Activated T-helper 9 cell treated with anti-CD3 and anti-CD28 coated beads, Interleukin-2, amount 50 U/mL, for 16 hours (primary cell): Measurements from ENCODE around the gene SMC1B.
A peak's percentile ranks its signal among the peaks of the same experiment; 100 is the strongest.

Experiments used
- DNase-seq: peaks from one replicate; pipeline ENCODE4 v3.0.0-alpha.2; 2020; ENCODE audit warnings: low read depth

SMC1B gene

DNA sequence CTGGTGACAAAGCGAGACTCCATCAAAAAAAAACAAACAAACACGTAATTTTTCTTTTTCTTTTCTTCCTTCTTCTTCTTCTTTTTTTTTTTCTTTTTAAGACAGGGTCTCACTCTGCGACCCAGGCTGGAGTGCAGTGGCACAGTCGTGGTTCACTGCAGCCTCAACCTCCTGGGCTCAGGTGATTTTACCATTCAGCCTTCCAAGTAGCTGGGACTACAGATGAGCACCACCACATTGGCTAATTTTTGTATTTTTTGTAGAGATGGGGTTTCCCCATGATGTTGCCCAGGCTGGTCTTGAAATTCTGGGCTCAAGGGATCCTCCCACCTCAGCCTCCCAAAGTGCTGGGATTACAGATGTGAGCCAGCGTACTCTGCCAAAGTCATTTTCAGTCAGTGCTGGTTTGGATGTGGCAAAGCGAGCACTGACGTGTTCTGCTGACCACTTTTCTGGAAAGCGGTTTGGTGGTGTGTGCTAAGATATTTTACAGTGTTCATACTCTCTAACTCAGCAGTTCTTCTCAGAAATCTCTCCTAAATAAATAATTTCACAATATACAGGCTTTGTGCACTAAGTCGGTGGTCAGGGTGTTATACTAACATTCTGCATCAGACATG is 92.9 kb downstream of the SMC1B start:
- DNase-seq = no peak

DNA sequence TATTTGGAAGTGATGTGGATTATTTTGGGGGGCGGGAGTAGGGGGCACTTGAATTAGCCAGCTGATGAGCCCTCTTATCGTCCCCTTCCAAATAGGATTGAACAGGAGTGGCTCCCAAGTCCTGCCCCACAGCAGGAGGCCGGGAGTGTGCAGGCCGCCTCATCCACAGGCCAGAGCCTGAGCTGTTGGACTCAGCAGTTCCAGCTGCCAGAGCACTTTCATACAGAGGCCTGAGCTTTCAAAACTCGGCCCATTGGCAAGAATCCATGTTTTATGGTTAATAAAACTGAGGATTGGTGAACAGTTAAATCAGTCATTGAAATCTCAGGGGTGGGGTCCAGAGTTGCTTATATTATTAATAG is 94.1 kb downstream of the SMC1B start:
- DNase-seq = no peak

DNA sequence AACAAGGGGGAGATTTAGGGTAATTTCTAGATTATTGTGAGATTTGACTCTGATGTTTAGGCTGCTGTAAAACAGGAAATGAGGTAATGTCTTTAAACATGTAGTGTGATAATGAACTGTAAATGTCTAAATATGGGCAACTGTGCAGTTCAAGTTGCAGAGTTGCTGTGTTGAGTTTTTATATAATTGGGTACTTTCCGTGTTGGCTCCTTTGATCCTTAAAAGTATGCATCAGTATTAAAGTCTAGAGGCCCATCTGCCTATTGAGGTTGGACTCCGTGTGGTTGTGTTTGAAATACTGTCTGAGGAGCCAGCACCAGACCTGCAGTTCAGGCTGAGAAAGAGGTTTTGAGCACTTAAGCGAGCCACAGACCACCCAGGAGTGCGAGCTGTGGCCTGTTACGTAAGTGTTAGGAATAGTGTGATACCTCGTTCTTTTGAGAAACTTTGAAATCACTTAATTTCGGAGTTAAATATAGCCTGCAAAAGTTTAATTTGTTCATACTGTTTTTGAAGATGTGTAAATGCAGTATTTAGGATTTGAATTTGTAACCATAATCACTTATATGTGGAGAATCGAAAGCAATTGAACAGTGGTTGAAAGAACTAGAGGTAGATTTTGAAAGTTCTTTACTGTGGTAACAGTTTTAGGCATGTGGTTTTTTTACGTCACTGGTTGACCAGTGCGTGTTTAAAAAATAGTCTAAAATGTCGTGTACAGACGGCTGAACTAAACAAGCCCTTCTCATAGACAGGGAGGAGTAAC is 94.7 kb downstream of the SMC1B start:
- DNase-seq = no peak

DNA sequence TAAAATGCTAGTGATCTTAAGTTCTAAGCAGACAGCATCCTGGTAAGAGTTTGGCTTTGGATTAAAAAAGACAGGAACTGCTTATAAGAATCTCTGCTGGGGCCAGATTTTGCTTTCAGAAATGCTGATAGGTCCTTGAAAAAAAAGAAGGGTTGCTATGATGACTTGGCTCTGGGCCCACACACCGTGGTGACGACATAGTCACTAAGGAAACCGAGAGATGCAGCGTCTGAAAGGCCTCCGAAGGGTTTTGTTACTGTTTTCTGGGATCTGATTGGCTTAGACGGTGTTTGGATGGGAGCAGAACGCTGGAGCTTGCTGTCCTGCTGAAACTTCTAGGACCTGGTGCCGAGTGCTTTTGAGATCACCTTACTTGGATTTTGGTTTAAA is 95.2 kb downstream of the SMC1B start:
- DNase-seq = peak; percentile 77

DNA sequence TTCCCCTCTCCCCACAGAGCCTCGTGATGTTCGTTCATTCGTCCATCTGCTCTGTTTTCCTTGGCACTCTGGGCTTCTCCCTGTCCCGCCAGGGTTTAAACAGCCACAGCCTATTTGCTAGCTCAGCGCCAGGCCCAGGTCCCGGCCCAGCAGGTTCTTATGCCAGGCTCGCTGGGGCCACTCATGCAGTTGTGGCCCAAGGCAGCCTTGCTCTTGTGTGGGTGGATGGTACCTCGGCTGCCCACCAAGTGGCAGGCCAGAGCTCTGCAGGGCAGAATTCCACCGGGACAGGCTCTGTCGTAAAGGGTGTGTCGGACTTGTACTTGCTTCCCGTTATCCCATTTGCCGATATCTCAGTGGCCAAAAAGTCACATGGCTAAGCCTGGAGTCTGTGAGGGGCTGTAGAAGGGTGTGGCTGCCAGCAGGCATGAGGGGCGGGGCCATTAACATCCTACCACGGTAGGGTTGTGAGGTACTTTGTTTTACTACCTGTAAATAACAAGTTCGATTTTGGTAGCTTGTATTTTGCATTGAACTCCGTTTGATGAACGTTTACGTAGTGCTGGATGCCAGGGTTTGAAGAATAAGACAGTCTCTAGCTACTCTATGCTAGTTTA is 95.7 kb downstream of the SMC1B start:
- no peak for DNase-seq

DNA sequence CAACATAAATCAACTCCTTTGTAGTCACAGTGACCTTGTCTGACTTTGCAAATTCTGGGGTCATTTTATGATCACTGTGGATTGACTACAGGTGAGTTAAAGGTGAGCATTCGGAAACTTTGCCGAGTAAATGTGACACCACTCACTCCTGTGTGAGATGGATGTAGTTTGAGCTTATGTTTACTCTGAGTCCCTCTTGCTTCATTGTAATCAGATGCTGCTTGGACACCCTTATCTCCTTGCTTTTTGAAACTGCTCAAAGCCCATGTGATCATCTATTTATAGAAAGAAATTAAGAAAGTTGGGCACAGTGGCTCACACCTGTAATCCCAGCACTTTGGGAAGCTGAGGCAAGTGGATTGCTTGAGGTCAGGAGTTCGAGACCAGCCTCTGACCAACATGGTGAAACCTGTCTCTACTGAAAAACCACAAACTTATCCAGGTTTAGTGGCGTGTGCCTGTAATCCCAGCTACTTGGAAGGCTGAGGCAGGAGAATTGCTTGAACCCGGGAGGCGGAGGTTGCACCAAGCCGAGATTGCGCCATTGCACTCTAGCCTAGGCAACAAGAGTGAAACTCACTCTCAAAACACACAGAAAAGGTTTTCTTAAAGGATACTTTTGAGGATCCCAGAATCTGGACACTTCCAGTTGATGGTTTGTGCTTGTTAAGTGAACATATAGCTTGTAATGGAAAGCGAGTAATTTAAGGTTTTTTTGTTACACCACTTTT is 96.4 kb downstream of the SMC1B start:
- no peak for DNase-seq

DNA sequence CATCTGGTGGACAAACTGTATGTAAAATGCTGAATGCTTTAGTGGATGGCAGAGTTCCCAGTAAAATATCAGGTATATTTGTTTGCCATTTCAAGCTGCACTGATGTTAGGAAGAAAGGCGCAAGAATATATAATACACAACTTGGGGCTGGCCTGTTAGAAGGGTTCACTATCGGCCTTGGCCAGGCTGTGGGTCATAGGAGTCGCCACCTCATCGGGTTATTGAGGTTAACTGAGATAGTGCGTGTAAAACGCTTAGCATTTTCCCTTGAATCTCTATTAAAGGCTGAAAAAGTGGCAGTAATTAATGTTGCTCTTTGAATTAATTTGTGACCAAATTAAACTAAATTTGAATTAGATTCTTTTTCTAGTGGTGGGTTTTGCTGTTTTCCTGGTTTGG is 98.6 kb downstream of the SMC1B start:
- no peak for DNase-seq

DNA sequence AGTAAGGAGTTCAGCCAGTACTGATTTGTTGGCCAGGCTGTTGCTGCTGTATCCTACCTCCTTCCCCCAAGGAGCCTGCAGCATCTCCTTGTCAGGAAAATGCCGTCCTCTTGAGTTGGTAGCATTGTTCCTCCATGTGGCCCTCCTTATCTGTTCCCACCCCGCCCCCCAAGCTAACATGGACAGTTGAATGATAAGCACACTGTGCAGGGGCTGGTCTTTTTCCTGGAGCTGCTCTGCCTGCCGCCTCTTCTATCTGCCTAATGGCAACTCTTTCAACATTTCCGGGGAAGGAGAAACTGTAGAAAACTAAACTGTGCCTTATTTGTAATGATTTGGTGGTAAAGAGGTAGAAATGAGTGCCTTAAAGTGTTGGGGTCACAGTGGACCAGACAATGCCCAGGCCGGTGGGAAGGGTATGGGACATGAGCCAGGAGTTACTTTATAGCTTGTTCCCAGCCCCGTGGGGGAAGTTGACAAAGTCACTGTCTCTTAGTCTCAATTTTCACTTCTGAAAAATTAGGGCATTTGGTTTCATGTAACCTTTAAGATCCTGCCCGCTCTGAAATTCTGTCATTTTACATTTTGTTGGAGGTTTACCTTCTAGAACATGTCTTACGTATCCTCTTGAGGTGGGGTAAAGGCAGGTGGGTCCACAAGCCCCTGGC is 99.2 kb downstream of the SMC1B start:
- DNase-seq = no peak

DNA sequence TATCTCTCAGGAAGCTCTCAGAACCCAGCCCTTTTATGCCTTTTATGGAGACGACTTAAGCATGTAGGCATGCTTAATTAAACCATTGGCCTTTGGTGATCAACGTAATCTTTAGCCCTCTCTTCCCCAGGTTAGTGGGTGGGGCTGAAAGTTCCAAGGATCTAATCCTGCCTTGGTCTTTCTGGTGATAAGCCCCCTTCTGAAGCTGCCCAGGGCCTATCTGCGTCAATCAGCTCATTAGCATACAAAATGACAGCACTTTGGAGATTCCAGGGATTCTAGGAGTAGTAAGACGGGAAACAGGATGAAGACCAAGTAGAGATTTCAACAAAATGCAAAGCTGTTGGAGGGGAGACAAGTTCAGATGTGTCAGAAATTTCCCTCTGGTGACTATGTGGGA is 100.5 kb downstream of the SMC1B start:
- no peak for DNase-seq

DNA sequence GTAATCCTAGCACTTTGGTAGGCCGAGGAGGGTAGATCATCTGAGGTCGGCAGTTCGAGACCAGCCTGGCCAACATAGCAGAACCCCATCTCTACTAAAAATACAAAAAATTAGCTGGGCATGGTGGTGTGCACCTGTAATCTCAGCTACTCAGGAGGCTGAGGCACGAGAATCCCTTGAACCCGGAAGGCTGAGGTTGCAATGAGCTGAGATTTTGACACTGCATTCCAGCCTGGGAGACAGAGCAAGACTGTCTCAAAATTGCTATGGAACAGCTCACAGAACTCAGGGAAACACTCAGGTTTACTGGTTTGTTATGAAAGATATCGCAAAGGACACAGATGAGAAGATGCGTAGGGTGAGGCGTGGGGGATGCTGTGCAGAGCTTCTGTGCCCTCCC is 101.0 kb downstream of the SMC1B start:
- no peak for DNase-seq

DNA sequence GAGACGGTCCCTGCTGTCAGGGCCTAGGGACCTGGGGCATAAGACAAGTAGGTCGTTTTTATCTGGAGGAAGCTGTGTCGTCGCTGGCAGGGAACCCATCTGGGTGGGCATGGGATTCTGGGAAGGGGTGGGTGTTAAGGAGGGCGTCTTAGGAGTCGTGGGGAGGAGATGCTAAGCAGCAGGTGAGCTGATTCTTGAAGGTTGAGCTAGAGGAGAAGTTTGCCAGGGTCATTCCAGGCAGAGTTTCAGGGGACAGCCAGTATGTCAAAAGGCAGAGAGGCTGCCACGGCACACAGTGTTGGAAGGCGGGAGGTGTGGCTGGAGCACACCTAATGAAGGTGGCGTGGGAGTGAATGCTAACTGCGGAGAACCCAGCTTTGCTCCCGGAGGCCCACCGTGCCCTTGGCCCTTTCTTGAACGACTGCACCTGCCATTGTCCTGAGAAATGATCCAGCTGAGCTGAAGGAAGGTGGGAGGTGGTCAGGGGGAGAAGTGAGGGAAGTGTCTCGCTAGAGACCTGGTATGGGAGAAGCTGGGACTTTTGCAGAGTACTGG is 102.3 kb downstream of the SMC1B start:
- no peak for DNase-seq

DNA sequence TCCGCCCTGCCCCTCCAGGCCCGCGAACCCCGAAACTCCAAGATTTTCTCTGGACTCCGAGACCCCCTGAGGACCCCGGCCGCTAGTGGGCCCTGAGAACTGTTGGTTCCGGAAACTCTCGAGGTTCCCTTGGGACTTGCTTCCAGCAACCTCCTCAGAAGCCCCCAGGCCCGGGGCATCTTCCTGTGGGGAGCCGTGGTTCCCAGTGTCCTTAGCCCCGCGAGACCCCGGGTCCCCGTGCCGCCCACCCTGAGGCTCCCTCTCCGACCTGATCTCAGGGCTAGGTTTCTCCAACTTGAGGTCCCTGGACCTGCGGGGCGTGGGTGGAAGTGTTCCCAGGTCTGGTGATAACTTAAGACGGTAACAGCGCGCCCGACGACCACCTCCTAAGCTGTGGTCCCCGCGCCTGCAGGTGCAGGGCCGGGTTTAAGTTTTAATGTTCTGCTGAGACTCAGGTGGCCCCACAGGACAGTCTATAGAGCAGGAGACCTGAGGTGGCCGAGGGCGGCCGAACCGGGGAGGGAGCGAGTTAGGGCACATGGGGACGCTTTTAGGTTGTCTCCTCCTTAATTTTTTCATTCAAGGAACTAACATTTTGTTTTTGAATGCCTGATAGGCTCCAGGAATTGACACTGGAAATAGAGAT is 102.9 kb downstream of the SMC1B start:
- no peak for DNase-seq

DNA sequence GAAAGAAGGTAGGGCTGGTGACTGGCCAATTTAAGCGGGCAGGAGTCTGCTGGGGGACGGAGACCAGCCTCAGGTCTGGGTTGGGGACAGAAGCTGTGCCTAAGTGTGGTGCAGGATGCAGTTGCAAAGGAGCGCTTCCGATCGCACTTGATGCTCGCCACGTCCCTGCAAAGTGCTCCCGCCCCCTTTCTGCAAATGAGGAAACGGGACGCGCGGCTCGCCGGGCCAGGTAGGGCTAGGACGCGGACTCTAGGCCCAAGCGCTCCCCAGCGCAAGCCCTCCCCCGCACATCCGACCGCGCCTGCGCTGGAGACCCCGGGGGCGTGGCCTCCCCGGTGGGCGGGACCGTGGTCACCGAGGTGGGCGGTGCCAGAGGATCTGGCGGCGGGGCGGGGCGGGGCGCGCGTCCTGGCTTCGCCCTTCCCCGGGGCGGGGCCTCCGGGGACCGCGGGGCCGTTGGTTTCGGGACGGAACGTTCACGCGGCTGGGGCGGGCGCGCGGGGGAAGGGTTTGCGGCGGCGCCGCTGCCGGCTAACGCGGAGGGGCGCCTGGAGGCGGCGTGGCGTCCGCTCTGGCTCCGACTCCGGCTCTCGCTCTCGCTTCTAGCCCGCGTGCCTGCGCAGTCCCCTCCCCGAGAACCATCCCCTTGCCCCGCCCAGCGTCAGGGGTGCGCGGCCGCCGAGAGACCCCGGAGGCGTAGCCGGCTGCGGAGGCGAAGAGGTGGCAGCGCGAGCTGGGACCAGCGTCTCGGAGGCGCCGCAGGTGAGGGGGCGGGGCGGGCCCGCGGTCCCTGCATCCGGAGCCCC is 103.8 kb downstream of the SMC1B start, which contains the start of gene FAM118A:
FAM118A (plus strand) TSS at position 513 of the 806 bp plus-strand sequence. CDS start 12,446 bp downstream, outside the sequence.
- DNase-seq = peak; percentile 98

DNA sequence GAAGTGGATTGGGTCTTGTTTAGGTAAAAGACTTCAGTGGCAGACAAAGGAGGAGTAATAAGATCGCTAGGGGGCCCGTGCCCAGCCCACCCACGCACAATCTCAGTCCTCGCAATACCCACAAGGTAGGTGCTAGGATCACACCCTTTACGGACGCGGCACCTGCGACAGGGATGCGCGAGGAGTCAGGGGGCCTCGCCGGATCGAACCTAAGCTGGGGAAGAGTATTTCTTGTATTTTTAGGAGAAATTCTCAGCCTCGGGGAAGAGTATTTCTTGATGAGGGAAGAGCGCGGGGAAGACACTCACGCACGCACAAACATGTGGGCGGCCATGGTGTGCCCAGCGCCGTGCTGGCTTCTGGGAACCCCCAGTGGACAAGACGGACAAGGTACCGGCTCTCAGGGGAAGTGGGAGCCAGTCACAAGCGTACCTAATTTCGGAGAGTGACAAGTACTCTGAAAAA is 104.4 kb downstream of the SMC1B start:
- no peak for DNase-seq

DNA sequence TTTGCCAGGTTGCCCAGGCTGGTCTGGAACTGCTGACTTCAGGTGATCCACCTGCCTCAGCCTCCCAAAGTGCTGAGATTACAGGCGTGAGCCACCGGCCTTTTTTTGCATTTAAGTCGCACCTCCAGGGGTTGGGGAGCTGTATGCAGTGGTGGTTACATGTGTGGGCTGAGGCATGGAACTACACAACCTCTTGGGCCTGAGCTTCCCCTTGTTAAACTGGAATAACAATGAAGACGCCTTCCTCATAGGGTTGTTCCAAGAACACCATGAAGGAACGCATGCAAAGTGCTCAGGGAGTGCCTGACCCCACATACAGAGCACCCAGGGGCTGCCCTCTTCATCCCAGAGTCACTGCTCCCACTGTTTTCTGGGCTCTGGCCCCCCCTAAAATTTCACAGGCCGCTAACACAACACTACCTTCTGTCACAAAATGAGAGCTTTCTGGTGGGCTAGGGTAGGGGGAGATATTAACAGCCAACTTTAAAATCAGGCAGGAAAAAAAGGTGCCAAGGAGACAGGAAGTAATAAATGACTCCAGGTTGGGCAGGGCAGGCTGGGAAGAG is 104.9 kb downstream of the SMC1B start:
- no peak for DNase-seq

DNA sequence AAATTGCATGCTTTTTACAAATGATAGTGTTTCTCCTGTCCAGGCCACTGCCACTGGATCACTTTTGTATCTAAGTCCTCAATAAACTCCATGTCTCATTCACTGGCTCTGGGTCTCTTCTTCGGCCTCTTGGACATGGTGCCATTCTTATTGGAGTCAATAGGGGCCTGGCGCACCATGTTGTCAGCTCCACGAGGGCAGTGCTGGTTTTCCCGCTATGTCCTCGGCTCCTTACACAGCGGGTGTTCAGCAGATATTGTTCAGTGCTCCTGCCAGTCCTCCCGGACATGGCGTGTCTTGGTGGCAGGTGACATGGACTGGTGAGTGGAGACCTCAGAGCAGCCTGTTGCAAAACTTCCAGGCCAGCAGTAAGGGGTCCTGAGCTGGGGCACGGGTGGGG is 107.3 kb downstream of the SMC1B start:
- no peak for DNase-seq

DNA sequence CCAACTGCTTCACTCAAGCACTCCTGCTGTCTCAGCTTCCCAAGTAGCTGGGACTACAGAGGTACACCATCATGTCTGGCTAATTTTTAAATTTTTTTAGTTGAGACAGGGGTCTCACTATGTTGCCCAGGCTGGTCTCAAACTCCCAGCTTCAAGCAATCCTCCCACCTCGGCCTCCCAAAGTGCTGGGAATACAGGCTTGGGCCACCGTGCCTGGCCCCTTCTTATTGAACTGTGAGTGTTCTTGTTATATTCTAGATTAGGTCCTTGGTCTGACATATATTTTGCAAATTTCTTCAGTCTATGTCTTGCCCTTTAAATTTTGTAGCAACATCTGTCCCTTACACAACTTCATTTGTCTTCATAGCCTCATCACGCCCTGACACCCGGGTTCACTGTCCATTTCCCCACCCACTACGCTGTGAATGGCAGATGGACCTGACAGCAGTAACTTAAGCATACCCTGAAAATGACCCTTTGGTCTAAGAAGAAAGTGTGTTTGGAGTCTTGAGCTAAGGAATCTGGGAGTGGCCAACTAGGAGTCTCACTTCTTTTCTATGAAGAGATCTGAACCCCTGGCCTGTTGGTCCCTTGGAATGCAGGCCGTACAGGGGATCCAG is 107.8 kb downstream of the SMC1B start:
- no peak for DNase-seq

DNA sequence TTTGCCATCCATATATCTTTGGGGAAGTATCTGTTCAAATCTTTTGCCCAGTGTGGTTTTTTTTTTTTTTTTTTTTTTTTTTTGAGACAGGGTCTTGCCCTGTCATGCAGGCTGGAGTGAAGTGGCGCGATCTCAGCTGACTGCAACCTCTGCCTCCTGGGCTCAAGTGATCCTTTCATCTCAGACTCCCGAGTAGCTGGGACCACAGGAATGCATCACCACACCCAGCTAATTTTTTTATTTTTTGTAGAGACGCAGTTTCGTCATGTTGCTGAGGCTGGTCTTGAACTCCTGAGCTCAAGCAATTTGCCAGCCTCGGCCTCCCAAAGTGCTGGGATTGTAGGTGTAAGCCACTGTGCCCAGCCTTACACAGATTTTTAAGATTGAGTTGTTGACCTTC is 108.4 kb downstream of the SMC1B start:
- no peak for DNase-seq

DNA sequence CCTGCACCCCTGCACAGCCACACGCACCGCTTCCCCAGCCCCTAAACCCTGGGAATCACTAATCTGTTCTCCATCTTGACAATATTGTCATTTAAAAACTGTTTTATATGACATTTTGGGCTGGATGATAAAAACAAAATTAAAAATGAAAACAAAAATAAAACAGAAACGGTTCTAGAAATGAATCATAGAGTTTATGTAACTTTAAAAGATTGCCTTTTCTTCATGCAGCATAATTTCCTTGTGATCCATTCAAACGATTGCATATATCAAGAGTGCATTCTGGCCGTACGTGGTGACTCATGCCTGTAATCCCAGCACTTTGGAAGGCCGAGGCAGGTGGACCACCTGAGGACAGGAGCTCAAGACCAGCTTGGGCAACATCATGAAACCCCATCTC is 110.2 kb downstream of the SMC1B start:
- DNase-seq = no peak

DNA sequence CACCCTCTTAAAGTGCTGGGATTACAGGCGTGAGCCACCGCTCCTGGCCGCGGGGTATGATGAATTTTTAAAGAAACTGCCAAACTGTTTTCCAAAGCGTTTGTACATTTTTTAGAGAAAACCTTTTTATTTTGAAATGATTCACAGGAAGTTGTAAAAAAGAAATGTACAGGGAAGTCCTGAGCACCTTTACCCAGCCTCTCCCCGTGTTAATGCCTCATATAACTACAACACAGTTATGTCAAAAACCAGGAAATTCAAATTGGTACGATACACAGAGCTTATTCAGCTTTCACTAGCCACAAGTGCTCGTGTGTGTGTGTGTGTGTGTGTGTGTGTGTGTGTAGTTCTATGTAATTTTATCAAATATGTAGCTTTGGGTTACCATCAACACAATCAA is 110.6 kb downstream of the SMC1B start:
- no peak for DNase-seq
